Keratinocyte (primary cell): ENCODE measurements around the gene DNASE1.

Source experiments
- EZH2 ChIP-seq: IDR thresholded peaks from one replicate; pipeline ENCODE4 v1.6.1; 2012; ENCODE audit warnings: inconsistent platforms, mild to moderate bottlenecking, low read length, moderate library complexity
- TF ChIP-seq, protein P1 (sequence below), 3 experiments: IDR thresholded peaks in 1 of 3; conservative IDR thresholded peaks in 1 of 3; optimal IDR thresholded peaks in 1 of 3; 2 replicates in 2 of 3; 3 replicates in 1 of 3; pipeline versions ENCODE3 to v1.5.1; 2011; ENCODE audit warnings: low read length in 3 of 3, mild to moderate bottlenecking in 3 of 3, moderate library complexity in 2 of 3, control low read depth in 1 of 3, inconsistent platforms in 1 of 3; ENCODE audit not compliant: insufficient read depth in 2 of 3; ENCODE audit errors: extremely low read depth in 1 of 3

DNA sequence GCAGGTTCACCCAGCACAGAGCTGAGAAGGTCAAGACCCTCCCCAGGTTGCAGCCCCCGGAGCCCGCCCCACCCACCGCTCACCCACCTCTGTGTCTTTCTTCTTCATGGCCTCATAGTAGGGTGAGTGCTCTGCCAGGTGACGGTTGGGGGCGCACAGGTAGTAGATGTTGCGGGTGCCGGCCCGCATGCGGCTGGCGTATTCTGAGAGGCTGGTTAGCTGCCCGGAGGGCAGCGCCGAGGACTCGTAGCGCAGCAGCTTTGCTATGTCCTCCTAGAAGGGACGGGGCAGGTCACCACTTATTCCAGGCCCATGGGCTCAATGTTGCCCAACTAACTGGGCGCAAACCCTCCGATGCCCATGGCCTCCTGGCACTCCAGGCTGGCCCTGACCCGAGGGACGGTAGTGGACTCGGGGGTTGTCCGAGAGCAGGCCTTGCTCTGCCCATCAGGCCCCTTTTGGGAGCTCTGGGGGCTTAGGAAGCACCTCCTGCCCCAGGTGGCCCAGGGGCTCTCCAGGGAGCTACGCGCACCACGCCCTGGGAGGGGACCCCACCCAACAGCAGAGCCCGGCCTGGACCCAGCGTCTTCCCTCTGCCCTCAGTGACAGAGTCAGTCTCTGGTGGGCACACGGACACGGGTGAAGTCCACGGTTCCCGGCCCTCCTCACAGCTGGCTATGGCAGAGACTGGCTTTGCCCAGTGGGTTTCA lies 9.9 kb downstream of the DNASE1 start:
- TF ChIP-seq, protein P1, sequence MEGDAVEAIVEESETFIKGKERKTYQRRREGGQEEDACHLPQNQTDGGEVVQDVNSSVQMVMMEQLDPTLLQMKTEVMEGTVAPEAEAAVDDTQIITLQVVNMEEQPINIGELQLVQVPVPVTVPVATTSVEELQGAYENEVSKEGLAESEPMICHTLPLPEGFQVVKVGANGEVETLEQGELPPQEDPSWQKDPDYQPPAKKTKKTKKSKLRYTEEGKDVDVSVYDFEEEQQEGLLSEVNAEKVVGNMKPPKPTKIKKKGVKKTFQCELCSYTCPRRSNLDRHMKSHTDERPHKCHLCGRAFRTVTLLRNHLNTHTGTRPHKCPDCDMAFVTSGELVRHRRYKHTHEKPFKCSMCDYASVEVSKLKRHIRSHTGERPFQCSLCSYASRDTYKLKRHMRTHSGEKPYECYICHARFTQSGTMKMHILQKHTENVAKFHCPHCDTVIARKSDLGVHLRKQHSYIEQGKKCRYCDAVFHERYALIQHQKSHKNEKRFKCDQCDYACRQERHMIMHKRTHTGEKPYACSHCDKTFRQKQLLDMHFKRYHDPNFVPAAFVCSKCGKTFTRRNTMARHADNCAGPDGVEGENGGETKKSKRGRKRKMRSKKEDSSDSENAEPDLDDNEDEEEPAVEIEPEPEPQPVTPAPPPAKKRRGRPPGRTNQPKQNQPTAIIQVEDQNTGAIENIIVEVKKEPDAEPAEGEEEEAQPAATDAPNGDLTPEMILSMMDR (optimal IDR thresholded peaks at IDR 0.05 in 1 of 3, IDR thresholded peaks at IDR 0.05 in 1 of 3, conservative IDR thresholded peaks at IDR 0.05 in 1 of 3; ENCODE audit: extremely low read depth in 1 of 3, insufficient read depth in 2 of 3, low read length in 3 of 3): no peak
- no peak for TF ChIP-seq EZH2
